ENCODE results near the gene IL36B. TPM values are rescaled to one million over a fixed set of nuclear protein-coding genes. Genes with fewer than 3 reads are reported as not detected.

IL36B gene
- total RNA-seq, 1 donor from 2014 or later, result not detected

DNA sequence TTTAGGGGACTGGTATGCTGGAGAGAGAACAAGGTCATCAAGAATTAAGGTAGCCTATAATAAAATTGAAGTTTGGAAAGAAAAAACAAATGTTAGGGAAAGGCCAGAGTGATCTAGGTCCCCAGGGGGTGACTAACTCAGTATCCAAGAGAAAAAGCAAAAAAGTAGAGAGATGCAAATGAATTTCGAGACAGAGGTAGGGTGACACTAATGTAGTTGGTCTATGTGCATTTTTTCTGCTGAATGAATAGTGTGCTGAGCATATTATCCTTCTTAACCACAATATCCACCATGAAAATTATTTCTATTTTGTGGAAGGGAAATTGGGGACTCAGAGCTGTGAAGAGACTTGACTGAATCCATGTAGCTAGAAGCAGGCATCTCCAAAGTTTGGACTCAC lies 37.6 kb downstream of the IL36B start:
- TF ChIP-seq CTCF (conservative IDR thresholded peaks at IDR 0.05; ENCODE audit: low read depth, low read length), result no peak
- no peak overlapping the region for H3K4me3 ChIP-seq (ENCODE audit: low read depth, low read length)
- DNase-seq (ENCODE audit: low read depth), result no peak

DNA sequence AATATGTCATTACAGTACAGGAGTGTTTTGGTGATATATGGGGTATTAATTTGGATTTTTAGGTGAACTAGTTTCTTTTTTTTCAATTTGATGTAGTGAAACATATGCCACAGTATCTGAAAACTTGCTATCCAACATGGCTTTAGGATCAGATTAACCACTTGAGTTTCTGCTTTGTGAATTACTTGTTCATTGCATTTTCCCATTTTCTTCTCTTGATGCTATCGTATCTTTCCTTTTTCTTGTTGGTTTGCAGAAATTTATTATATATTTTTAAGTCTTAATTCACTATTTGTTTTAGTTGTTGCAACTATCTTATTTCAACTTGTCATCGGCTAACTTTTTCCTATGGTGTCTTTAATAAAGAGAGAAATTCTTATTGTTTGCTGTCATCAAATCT lies 38.6 kb downstream of the IL36B start:
- H3K4me3 ChIP-seq (ENCODE audit: low read depth, low read length), result no peak overlapping the region
- no peak for DNase-seq (ENCODE audit: low read depth)
- TF ChIP-seq CTCF (conservative IDR thresholded peaks at IDR 0.05; ENCODE audit: low read depth, low read length), result no peak

DNA sequence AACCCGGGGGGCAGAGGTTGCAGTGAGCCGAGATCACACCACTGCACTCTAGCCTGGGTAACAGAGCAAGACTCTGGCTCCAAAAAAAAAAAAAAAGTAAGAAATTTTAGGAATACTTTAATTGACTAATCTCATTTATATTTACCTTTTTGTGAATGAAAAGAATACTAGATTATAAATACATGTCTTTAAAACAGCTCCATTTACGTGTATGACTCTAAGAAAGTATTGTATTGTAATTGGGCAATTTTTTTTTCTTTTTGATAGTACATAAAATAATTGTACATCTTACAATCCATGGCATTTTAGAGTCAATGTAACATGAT lies 39.4 kb downstream of the IL36B start:
- no peak for TF ChIP-seq CTCF (conservative IDR thresholded peaks at IDR 0.05; ENCODE audit: low read depth, low read length)
- DNase-seq (ENCODE audit: low read depth), result no peak
- no peak overlapping the region for H3K4me3 ChIP-seq (ENCODE audit: low read depth, low read length)

GRCh38 chr2:113012436-113013335 lies 40.0 kb downstream of the IL36B start:
- no peak for TF ChIP-seq CTCF (conservative IDR thresholded peaks at IDR 0.05; ENCODE audit: low read depth, low read length)
- no peak overlapping the region for H3K4me3 ChIP-seq (ENCODE audit: low read depth, low read length)
- no peak for DNase-seq (ENCODE audit: low read depth)

DNA sequence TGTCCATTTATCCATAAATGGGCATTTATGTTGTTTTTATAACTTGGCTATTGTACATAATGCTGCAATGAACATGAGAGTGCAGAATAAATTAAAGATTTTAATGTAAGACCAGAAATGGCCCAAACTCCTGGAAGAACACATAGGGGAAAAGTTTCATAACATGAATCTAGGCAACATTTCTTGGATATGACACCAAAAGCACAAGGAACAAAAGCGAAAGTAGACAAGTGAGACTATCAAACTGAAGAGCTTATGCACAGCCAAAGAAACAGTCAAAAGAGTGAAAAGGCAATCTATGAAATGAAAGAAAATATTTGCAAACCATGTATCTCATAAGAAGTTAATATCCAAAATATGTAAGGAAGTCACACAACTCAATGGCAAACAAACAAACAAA lies 41.6 kb downstream of the IL36B start:
- no peak overlapping the region for H3K4me3 ChIP-seq (ENCODE audit: low read depth, low read length)
- no peak for DNase-seq (ENCODE audit: low read depth)
- TF ChIP-seq CTCF (conservative IDR thresholded peaks at IDR 0.05; ENCODE audit: low read depth, low read length), result no peak

- no peak overlapping the region for H3K4me3 ChIP-seq (ENCODE audit: low read depth, low read length)
- TF ChIP-seq CTCF (conservative IDR thresholded peaks at IDR 0.05; ENCODE audit: low read depth, low read length), result no peak
- DNase-seq (ENCODE audit: low read depth), result no peak
These were observed 42.6 kb downstream of the IL36B start for GRCh38 chr2:113010088-113010487.

DNA sequence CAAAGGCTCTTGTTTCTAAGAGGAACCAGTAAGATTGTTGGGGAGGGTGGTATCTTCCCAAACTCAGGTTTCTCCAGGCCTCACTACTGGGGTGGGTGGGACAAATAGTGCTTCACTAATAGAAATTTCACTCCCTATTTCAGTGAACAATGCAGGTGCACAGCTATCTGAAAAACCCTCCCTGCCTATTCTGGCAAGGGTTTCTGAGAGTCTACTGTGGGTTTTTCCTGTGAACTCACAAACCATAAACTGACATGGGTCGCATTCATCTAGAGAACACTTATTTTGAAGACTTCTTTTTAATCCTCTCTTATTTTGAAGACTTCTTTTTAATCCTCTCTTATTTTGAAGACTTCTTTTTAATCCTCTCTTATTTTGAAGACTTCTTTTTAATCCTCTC lies 43.0 kb downstream of the IL36B start:
- no peak for TF ChIP-seq CTCF (conservative IDR thresholded peaks at IDR 0.05; ENCODE audit: low read depth, low read length)
- DNase-seq (ENCODE audit: low read depth), result no peak
- H3K4me3 ChIP-seq (ENCODE audit: low read depth, low read length), result no peak overlapping the region
